Esophagus muscularis mucosa (tissue), 4 donors: ENCODE data around the gene SPSB4.

Experiments used
- EP300 ChIP-seq: sonication (generic); formaldehyde crosslinking; IDR thresholded peaks from one replicate; pipeline ENCODE4 v1.6.1; 2017; ENCODE audit warnings: antibody characterized with exemption
- POLR2A ChIP-seq: fragments of 450-650 bp; IDR thresholded peaks from one replicate; pipeline ENCODE4 v1.6.1; 2017; ENCODE audit warnings: antibody characterized with exemption, moderate library complexity, mild to moderate bottlenecking, low read depth
- POLR2AphosphoS5 ChIP-seq, 2 donors: sonication (generic); formaldehyde crosslinking; IDR thresholded peaks; one replicate each; pipeline ENCODE4 v1.6.1; 2017; ENCODE audit warnings: antibody characterized with exemption in 2 of 2
- TF ChIP-seq, protein P1 (sequence below), 3 experiments: fragments of 200-600 bp in 2 of 3; fragments of 450-650 bp in 1 of 3; sonication (generic) in 2 of 3; IDR thresholded peaks; one replicate each; pipeline ENCODE4 v1.5.1; 2017 to 2019; ENCODE audit warnings: antibody characterized with exemption in 3 of 3, mild to moderate bottlenecking in 2 of 3, moderate library complexity in 1 of 3

DNA sequence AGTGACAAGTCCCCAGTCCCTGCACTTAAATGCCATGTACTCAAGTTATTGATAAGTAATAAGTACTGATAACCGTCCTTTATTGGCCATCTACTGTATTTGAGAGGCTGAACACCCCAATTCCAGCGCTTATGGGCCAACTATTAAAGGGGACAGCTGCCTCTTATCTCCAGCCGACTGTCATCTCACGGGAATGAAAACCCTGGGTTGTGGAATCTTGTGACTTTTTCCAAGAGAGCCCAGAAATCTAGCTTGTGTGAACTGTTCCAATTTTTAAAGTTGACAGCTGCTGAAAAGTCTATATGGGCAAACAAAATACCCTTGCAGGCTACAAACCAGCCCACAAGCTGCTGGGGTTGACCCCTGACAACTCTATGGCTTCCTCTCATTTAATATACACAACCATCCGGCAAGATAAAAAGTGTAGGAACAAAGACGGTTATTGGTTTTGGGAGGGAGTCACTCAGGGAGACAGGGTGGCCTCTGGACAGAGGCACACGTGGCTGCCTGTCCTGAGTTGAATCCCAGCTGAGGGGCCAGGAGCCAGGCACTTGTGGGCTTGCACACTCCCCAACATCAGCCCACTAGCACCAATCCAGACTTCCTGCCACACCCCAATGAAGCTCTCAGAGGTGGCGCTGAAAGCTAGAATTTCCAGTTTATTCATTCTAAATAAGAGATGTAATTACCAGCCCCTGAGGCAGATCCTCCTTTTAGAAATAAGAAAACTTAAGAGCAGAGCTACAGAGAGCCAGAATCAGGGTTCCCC is 16.2 kb downstream of the SPSB4 start:
- TF ChIP-seq POLR2A = no peak
- TF ChIP-seq, protein P1, sequence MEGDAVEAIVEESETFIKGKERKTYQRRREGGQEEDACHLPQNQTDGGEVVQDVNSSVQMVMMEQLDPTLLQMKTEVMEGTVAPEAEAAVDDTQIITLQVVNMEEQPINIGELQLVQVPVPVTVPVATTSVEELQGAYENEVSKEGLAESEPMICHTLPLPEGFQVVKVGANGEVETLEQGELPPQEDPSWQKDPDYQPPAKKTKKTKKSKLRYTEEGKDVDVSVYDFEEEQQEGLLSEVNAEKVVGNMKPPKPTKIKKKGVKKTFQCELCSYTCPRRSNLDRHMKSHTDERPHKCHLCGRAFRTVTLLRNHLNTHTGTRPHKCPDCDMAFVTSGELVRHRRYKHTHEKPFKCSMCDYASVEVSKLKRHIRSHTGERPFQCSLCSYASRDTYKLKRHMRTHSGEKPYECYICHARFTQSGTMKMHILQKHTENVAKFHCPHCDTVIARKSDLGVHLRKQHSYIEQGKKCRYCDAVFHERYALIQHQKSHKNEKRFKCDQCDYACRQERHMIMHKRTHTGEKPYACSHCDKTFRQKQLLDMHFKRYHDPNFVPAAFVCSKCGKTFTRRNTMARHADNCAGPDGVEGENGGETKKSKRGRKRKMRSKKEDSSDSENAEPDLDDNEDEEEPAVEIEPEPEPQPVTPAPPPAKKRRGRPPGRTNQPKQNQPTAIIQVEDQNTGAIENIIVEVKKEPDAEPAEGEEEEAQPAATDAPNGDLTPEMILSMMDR (IDR thresholded peaks at IDR 0.05) = no peak
- TF ChIP-seq EP300 = no peak
- no peak for TF ChIP-seq POLR2AphosphoS5 (IDR thresholded peaks at IDR 0.05)
